ENCODE data around the gene NFIC. TPM values are rescaled to one million over a fixed set of nuclear protein-coding genes. Genes with fewer than 3 reads are reported as not detected.
"Not testable (repeated sequence)": the region's sequence is repeated elsewhere in the genome, so short reads cannot be mapped to it uniquely, and the experiment has no call there.

The NFIC gene
- total RNA-seq, 1 donor from 2014 or later: 71.4 TPM

- no peak for DNase-seq (ENCODE audit: low read depth)
Measured at GRCh38 chr19:3448616-3449334, 82.4 kb downstream of the NFIC start.

DNA sequence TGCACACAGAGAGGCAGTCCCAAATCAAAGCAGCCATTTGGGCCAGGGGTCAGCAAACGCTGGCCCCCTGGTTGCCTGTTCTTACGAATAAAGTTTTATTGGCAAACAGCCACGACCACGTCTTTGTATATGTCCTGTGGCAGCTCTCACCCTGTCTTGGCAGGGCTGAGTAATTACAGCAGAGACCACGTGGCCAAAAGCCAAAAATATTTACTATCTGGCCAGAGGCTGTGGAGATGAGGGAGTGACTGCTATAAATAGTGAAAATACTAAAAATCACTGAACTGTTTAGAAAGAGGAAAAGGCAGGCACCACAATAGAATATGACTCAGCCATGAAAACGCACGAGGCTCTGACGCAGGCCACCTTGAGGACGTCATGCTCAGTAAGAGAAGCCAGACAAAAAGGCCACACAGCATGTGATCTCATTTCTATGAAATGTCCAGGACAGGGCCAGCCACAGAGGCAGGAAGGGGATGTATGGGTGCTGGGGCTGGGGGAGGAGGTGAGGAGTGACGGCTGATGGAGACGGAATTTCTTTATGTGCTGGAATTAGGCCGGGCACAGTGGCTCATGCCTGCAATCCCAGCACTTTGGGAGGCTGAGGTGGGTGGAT lies 84.5 kb downstream of the NFIC start:
- DNase-seq (ENCODE audit: low read depth): peak; percentile 95

DNA sequence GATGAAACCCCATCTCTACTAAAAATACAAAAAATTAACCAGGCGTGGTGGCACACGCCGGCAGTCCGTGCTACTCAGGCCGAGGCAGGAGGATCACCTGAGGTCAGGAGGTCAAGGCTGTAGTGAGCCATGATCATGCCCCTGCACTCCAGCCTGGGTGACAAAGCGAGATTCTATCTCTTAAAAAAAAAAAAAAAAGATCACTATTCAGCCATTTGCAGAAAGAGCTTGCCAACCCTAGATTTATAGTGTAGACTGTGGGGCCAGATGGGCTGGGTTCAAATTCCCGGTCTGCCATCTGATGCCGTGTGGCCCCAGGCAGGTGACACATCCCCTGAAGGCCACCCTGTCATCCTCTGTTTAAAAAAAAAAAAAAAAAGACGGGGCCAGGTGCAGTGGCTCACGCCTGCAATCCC lies 85.1 kb downstream of the NFIC start:
- peak; percentile 39 for DNase-seq (ENCODE audit: low read depth)

DNA sequence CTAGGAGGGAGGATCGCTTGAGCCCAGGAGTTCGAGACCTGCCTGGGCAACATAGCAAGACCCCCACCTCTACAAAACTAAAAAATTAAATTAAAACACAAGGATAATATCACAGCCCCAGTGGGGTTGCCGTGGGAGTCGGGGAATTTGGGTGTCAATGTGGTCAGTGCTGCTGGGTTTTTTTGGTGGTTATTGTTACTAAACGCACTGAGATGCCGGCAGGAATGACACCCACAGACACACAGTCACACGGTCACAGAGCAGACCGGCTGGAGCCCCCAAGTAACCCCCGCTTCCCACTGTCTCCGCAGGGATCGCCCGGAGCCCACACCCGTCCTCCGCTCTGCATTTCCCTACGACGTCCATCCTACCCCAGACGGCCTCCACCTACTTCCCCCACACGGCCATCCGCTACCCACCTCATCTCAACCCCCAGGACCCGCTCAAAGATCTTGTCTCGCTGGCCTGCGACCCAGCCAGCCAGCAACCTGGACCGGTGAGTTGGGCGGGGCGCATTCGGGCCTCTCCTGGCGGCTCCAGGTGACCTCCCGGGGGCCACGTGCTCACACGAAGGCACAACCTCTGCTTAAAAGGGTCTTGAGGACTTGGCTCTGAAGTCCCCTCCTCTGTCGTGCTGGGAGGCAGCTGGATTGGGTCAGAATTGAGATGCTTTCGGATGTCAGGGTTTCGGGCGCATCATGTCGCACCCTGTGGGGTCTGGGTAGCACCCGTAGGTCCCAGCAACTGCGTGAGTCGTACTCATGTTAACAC lies 86.0 kb downstream of the NFIC start:
- no peak for DNase-seq (ENCODE audit: low read depth)

GRCh38 chr19:3452942-3453214 lies 86.5 kb downstream of the NFIC start:
- not testable (repeated sequence) for DNase-seq (ENCODE audit: low read depth)

GRCh38 chr19:3453840-3454239 lies 87.5 kb downstream of the NFIC start:
- DNase-seq (ENCODE audit: low read depth): no peak

- no peak for DNase-seq (ENCODE audit: low read depth)
Measured at GRCh38 chr19:3454656-3455392, 88.4 kb downstream of the NFIC start.

DNA sequence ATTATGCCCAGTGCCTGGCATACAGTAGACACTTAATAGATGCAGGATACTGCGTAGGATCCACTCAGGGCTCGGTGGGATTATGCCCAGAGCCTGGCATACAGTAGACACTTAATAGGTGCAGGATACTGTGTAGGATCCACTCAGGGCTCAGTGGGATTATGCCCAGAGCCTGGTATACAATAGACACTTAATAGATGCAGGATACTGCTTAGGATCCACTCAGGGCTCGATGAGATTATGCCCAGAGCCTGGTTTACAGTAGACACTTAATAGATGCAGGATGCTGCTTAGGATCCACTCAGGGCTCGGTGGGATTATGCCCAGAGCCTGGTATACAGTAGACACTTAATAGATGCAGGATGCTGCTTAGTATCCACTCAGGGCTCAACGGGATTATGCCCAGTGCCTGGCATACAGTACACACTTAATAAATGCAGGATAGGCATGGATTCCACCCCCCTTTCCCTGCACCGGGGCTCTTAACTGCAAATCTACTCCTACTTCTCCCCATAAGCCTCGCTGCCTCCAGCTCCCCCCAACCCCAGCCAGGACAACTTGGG lies 89.1 kb downstream of the NFIC start:
- DNase-seq (ENCODE audit: low read depth): no peak

GRCh38 chr19:3455960-3456601 lies 89.7 kb downstream of the NFIC start:
- DNase-seq (ENCODE audit: low read depth): no peak

DNA sequence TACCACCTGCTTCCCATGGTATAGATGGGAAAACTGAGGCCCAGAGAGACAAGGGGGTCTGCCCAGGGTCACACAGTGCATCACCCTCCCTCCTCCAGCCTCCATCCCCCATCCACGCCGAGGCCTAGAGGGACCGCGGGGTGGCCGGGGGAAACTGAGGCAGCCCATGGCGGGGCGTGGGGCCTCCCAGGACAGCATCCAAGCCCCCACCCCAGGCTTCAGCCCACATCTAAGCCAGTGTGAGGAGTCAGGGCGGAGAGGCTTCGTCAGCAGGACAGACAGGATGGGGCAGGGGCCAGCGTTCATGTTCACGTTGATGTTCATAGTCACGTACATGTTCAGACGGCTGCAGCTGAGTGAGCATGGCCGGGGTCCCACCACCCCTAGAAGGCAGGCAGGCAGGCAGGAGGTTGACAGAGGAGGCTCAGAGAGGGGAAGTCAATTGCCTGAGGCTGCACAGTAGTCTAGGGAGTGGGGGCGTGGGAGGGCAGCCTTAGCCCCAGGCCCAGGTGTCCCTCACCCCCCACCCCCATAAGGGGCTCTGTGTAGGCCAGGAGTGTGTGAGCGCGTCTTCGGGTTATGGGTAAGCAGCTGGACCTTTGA lies 90.6 kb downstream of the NFIC start:
- no peak for DNase-seq (ENCODE audit: low read depth)

- no peak for DNase-seq (ENCODE audit: low read depth)
Measured at GRCh38 chr19:3457528-3458228, 91.3 kb downstream of the NFIC start.

GRCh38 chr19:3458229-3459088 lies 92.1 kb downstream of the NFIC start:
- peak; percentile 69 for DNase-seq (ENCODE audit: low read depth)

DNA sequence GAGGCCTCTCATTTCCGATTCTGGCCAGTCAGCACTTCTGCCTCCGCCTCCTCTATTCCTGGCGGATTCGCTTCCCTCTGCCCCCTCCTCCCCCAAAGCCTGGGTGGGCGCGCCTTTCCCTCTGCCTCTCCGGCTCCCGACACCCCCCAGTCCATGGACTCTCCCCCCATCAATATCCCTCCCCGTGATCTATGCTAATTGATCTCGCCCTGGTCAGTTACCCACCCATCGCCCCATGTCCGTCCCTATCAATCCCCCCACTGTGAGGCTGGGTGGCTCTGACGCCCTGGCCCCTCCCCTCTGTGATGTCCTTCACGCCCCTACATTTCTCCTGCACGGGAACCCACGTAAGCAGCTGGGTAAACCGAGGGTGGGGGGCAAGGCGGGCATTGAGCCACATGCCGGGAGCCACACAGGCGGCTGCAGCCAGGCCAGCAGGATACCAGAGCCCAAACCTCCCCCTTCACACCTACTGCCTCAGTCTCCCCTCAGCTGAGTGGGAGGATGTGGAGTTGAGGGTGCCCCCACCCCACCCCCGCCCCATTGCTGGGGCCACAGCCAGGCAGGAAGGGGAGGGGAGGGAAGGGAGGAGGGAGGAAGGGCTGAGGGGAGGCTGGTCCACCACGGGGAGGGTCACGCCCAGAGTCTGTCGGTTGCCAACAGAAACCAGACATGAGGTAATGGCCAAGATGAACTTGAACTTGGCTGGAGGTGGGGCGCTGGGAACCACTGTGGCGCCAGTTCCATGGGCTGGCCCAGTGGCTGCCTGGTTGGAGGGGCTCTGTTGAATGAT lies 92.9 kb downstream of the NFIC start:
- peak; percentile 78 for DNase-seq (ENCODE audit: low read depth)

DNA sequence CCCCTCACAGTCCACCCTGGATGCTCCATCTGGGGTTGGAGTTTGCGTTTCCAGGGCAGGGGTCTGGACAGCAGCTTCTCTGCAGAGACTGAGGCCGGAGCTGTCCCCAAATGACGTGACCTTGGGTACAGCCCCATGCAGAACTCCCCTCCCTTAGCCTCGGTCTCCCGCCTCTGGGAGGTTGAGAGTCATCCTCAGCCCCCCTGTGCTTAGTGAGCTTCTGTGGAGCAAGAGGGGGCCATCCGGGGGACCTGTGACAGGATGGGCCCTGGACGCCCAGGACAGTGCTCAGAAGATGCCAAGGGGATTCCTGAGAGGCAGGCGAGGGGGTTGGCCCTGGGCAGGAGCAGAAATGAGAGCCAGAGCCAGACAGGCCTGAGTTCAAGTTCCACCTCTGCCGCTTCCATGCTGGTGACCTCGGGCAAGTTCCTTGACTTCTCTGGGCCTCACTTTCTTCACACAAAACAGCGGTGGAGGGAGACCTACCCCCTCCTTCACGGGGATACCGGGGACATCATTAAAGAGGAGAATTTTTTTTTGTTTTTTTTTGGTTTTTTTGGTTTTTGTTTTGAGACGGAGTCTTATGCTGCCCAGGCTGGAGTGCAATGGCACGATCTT lies 93.7 kb downstream of the NFIC start:
- no peak for DNase-seq (ENCODE audit: low read depth)

DNA sequence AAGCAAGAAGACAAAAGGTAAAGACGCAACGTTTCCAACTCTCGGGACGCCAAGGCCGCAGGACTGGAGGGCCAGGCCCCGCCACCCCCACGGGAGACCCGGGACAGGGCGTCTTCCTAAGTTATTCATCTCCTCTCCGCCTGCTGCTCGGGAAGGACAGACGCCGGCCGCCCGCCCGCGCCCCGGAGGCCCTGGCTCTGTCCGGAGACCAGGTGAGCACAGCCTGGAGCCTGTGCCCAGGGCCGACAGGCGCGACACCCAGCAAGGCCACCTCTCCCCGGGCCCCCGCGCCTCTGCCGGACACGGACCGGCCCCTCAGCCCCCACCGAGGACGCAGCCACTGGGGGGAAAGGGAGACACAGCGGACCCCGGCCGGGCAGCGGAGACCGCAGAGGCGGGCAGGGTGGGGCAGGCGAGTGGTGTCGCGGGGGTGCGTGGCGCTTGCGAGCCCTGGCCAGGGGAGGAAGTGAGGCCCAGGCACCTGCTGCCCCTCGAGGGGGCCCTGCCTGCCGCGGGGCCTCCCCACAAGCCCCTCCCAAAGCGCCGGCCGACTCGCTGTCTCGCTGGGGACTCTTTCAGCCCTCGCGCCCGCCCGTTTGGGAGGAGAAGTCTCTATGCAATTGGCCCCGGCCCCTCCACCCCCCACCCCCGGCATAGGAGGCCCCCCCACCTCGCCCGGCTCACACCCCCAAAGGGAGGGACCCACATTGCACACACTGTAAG lies 96.8 kb downstream of the NFIC start:
- no peak for DNase-seq (ENCODE audit: low read depth)

GRCh38 chr19:3463714-3464586 lies 97.6 kb downstream of the NFIC start:
- DNase-seq (ENCODE audit: low read depth): no peak

All from myocyte (in vitro differentiated cells).